Glutamatergic neuron (in vitro differentiated cells): ENCODE data around the gene UCN. TPM values are rescaled to one million over a fixed set of nuclear protein-coding genes. Genes with fewer than 3 reads are reported as not detected.
"Not testable (repeated sequence)": the region's sequence is repeated elsewhere in the genome, so short reads cannot be mapped to it uniquely, and the experiment has no call there.

Experiments used
- DNase-seq: peaks from one replicate; pipeline ENCODE4 v3.0.0; 2022
- H3K27ac Mint-ChIP-seq: one replicate; pipeline ENCODE4 v1.8.0; 2020; ENCODE audit warnings: mild to moderate bottlenecking, mixed read lengths, inconsistent platforms; ENCODE audit not compliant: unreplicated experiment
- H3K27me3 Mint-ChIP-seq: one replicate; pipeline ENCODE4 v1.8.0; 2020; ENCODE audit warnings: mild to moderate bottlenecking, moderate library complexity, mixed read lengths, inconsistent platforms; ENCODE audit not compliant: unreplicated experiment
- H3K36me3 Mint-ChIP-seq: one replicate; pipeline ENCODE4 v1.8.0; 2020; ENCODE audit warnings: mild to moderate bottlenecking, mixed read lengths, inconsistent platforms; ENCODE audit not compliant: unreplicated experiment
- H3K4me1 Mint-ChIP-seq: one replicate; pipeline ENCODE4 v1.8.0; 2020; ENCODE audit warnings: mild to moderate bottlenecking, low read depth, mixed read lengths, inconsistent platforms; ENCODE audit not compliant: unreplicated experiment
- H3K4me3 Mint-ChIP-seq: one replicate; pipeline ENCODE4 v1.8.0; 2020; ENCODE audit warnings: mild to moderate bottlenecking, mixed read lengths, inconsistent platforms; ENCODE audit not compliant: unreplicated experiment
- H3K9me3 Mint-ChIP-seq: one replicate; pipeline ENCODE4 v1.8.0; 2020; ENCODE audit warnings: mild to moderate bottlenecking, moderate library complexity, mixed read lengths, inconsistent platforms; ENCODE audit not compliant: unreplicated experiment
- CTCF ChIP-seq: fragments of 200-600 bp; sonication (generic); IDR thresholded peaks from one replicate; pipeline ENCODE4 v1.5.0; 2021; ENCODE audit not compliant: partially characterized antibody, unreplicated experiment
- total RNA-seq: library from RNA; stranded (reverse); fragmentation: NEBNext Ultra II Directional; extraction: Animal tissue kit (Norgen Biotek cat#: 25700); gene quantifications from one replicate; pipeline ENCODE4 v1.2.1, GENCODE V29; 2021; ENCODE audit not compliant: unreplicated experiment

Gene UCN
- total RNA-seq, 1 donor from 2014 or later, result 1.9 TPM

- peaks cover 2% of the 10 kb centered on the region for H3K27me3 Mint-ChIP-seq
- no peak overlapping the region for H3K4me3 Mint-ChIP-seq
- peaks cover 8% of the 10 kb centered on the region for H3K9me3 Mint-ChIP-seq
- TF ChIP-seq CTCF, result no peak
- DNase-seq, result no peak
- no peaks in the 10 kb centered on the region for H3K36me3 Mint-ChIP-seq
- peaks cover 26% of the 10 kb centered on the region for H3K4me1 Mint-ChIP-seq
- no peak overlapping the region for H3K27ac Mint-ChIP-seq
Measured at GRCh38 chr2:27280826-27281225, 27.4 kb downstream of the UCN start.

- H3K4me1 Mint-ChIP-seq, result peaks cover 20% of the 10 kb centered on the region
- peaks cover 2% of the 10 kb centered on the region for H3K27me3 Mint-ChIP-seq
- no peaks in the 10 kb centered on the region for H3K36me3 Mint-ChIP-seq
- no peak for TF ChIP-seq CTCF
- DNase-seq, result no peak
- peaks cover 8% of the 10 kb centered on the region for H3K9me3 Mint-ChIP-seq
- H3K4me3 Mint-ChIP-seq, result no peak overlapping the region
- H3K27ac Mint-ChIP-seq, result no peak overlapping the region
Measured at GRCh38 chr2:27278010-27278409, 30.2 kb downstream of the UCN start.

- no peaks in the 10 kb centered on the region for H3K36me3 Mint-ChIP-seq
- no peak within 1 kb of the TSS for H3K4me3 Mint-ChIP-seq
- H3K27ac Mint-ChIP-seq, result no peak within 1 kb of the TSS
- peaks cover 2% of the 10 kb centered on the region for H3K9me3 Mint-ChIP-seq
- no peak for DNase-seq
- no peaks in the 10 kb centered on the region for H3K4me1 Mint-ChIP-seq
- H3K27me3 Mint-ChIP-seq, result no peaks in the 10 kb centered on the region
- no peak for TF ChIP-seq CTCF
Measured at GRCh38 chr2:27275211-27276150, 32.8 kb downstream of the UCN start, which contains the start of gene DNAJC5G. TSS of gene DNAJC5G (plus strand) at chr2:27275433. CDS start at chr2:27276729, 1,296 bp downstream.

- not testable (repeated sequence) for H3K4me3 Mint-ChIP-seq
Measured at GRCh38 chr2:27272537-27273522, 35.4 kb downstream of the UCN start.

GRCh38 chr2:27271631-27272340, 36.5 kb downstream of the UCN start:
- Mint-ChIP-seq H3K36me3 (no peaks in the 10 kb centered on the region), H3K4me3 (no peak overlapping the region), H3K9me3 (no peaks in the 10 kb centered on the region), H3K27ac (no peak overlapping the region), H3K4me1 (no peaks in the 10 kb centered on the region), H3K27me3 (no peaks in the 10 kb centered on the region)
- DNase-seq, result no peak
- TF ChIP-seq CTCF, result no peak

More at GRCh38 chr2:27272537-27273522, 35.4 kb downstream of the UCN start:
- not testable (repeated sequence) for H3K27me3 Mint-ChIP-seq, DNase-seq, H3K4me1 Mint-ChIP-seq, H3K36me3 Mint-ChIP-seq, H3K9me3 Mint-ChIP-seq, H3K27ac Mint-ChIP-seq
